ENCODE measurements around the gene ARPC4.

ARPC4 gene

DNA sequence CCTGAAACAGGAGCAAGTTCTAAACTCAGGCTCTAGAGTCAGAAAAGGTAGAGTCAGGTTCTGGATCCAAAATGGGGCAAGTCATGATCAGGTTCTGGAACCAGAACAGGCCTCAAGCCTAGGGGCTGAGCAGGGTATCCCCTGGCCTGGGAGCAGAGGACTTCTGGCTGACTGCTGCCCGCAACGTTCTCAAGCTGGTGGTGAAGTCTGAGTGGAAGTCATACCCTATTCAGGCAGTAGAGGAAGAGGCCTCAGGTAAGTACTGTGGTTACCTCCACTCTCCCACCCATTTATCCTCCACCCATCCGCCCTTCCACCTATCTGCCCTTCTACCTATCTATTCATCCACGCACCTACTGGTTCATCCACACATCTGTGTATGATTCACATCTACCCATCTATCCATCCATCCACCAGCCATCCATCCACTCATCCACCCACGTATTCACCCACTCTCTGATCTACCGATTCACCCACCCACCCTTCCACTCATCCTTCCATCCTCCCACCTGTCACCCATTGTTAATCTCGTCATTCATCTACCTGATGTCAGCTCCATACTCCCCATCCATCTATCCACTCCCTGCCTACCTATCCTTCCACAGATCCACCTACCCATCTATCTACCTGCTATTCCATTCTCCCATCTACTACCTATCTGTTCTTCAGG lies 25.9 kb downstream of the ARPC4 start:
- TF ChIP-seq TAF1 (IDR thresholded peaks at IDR 0.05; ENCODE audit: low read depth) = no peak
- no peak for TF ChIP-seq RAD21 (IDR thresholded peaks at IDR 0.05; ENCODE audit: low read depth)
- no peak for TF ChIP-seq CREB1 (IDR thresholded peaks at IDR 0.05; ENCODE audit: low read depth)
- no peak for TF ChIP-seq EGR1 (IDR thresholded peaks at IDR 0.05)
- no peak for TF ChIP-seq TCF12 (IDR thresholded peaks at IDR 0.05; ENCODE audit: low read depth)
- no peak for TF ChIP-seq EP300 (IDR thresholded peaks at IDR 0.05; ENCODE audit: borderline replicate concordance)
- no peak for TF ChIP-seq CEBPB (IDR thresholded peaks at IDR 0.05)
- TF ChIP-seq YY1 (IDR thresholded peaks at IDR 0.05; ENCODE audit: low read depth) = no peak
- no peak for TF ChIP-seq NFIC (IDR thresholded peaks at IDR 0.05)
- no peak for TF ChIP-seq ZBTB7A (IDR thresholded peaks at IDR 0.05; ENCODE audit: low read depth)
- no peak for TF ChIP-seq USF1 (IDR thresholded peaks at IDR 0.05)
- TF ChIP-seq TEAD4 (IDR thresholded peaks at IDR 0.05) = no peak
- TF ChIP-seq REST (IDR thresholded peaks at IDR 0.05; ENCODE audit: low read depth) = no peak
- no peak for TF ChIP-seq FOXM1 (IDR thresholded peaks at IDR 0.05; ENCODE audit: borderline replicate concordance, low read depth)
- TF ChIP-seq, protein P1, sequence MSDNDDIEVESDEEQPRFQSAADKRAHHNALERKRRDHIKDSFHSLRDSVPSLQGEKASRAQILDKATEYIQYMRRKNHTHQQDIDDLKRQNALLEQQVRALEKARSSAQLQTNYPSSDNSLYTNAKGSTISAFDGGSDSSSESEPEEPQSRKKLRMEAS (IDR thresholded peaks at IDR 0.05) = no peak

GRCh38 chr3:9820543-9820942 lies 27.7 kb downstream of the ARPC4 start:
- TF ChIP-seq CEBPB (IDR thresholded peaks at IDR 0.05) (no peak), NFIC (IDR thresholded peaks at IDR 0.05) (no peak), FOXM1 (IDR thresholded peaks at IDR 0.05; ENCODE audit: borderline replicate concordance, low read depth) (no peak), RAD21 (IDR thresholded peaks at IDR 0.05; ENCODE audit: low read depth) (no peak), TAF1 (IDR thresholded peaks at IDR 0.05; ENCODE audit: low read depth) (no peak), REST (IDR thresholded peaks at IDR 0.05; ENCODE audit: low read depth) (no peak), USF1 (IDR thresholded peaks at IDR 0.05) (no peak), CREB1 (IDR thresholded peaks at IDR 0.05; ENCODE audit: low read depth) (no peak), YY1 (IDR thresholded peaks at IDR 0.05; ENCODE audit: low read depth) (no peak), TEAD4 (IDR thresholded peaks at IDR 0.05) (no peak), EP300 (IDR thresholded peaks at IDR 0.05; ENCODE audit: borderline replicate concordance) (no peak), ZBTB7A (IDR thresholded peaks at IDR 0.05; ENCODE audit: low read depth) (no peak), EGR1 (IDR thresholded peaks at IDR 0.05) (no peak)

- TF ChIP-seq EP300 (IDR thresholded peaks at IDR 0.05; ENCODE audit: borderline replicate concordance) (no peak), FOXM1 (IDR thresholded peaks at IDR 0.05; ENCODE audit: borderline replicate concordance, low read depth) (no peak)
Measured at GRCh38 chr3:9820946-9821345, 28.1 kb downstream of the ARPC4 start.

DNA sequence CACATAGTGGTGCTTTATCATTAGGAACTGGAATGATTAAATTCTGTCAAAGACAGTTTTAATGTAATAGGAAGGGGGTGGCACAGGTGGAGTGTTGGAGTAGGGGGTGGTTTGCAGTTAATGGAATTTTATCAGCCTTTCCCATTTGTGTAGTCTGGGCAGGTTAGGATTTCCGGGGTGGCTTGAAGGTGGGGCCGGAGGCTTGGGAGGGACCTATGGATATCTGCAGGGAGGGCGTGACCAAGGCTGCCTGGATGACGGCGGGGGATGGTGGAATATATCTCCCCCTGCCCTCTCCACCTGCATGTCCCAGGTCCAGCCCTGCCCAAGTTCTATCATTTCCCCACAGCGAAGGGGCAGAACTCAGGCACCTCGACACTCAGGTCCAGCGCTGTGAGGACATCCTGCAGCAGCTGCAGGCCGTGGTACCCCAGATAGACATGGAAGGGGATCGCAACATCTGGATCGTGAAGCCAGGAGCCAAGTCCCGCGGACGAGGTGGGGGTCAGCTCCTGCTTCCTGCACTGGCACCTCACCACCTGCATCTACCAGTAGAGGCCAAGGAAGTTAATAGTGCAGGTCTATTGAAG lies 32.7 kb downstream of the ARPC4 start:
- TF ChIP-seq, protein P1 (IDR thresholded peaks at IDR 0.05) = no peak
- no peak for TF ChIP-seq ZBTB7A (IDR thresholded peaks at IDR 0.05; ENCODE audit: low read depth)
- no peak for TF ChIP-seq CEBPB (IDR thresholded peaks at IDR 0.05)
- TF ChIP-seq YY1 (IDR thresholded peaks at IDR 0.05; ENCODE audit: low read depth) = no peak
- no peak for TF ChIP-seq EP300 (IDR thresholded peaks at IDR 0.05; ENCODE audit: borderline replicate concordance)
- TF ChIP-seq CREB1 (IDR thresholded peaks at IDR 0.05; ENCODE audit: low read depth) = no peak
- no peak for TF ChIP-seq TEAD4 (IDR thresholded peaks at IDR 0.05)
- TF ChIP-seq REST (IDR thresholded peaks at IDR 0.05; ENCODE audit: low read depth) = no peak
- no peak for TF ChIP-seq FOXM1 (IDR thresholded peaks at IDR 0.05; ENCODE audit: borderline replicate concordance, low read depth)
- TF ChIP-seq TAF1 (IDR thresholded peaks at IDR 0.05; ENCODE audit: low read depth) = no peak
- no peak for TF ChIP-seq RAD21 (IDR thresholded peaks at IDR 0.05; ENCODE audit: low read depth)
- no peak for TF ChIP-seq NFIC (IDR thresholded peaks at IDR 0.05)
- TF ChIP-seq USF1 (IDR thresholded peaks at IDR 0.05) = no peak
- TF ChIP-seq TCF12 (IDR thresholded peaks at IDR 0.05; ENCODE audit: low read depth) = no peak
- TF ChIP-seq EGR1 (IDR thresholded peaks at IDR 0.05) = no peak

Measured in Ishikawa (cell line).